Parathyroid adenoma (tissue), 2 donors: ENCODE measurements around the gene BMP3.
A peak's percentile ranks its signal among the peaks of the same experiment; 100 is the strongest.

Source experiments
- H2AFZ ChIP-seq: fragments of 300-600 bp; sonication (generic); one replicate; pipeline ENCODE4 v1.7.0; 2017; ENCODE audit warnings: antibody characterized with exemption, mild to moderate bottlenecking
- H3K27ac ChIP-seq: fragments of 300-600 bp; sonication (generic); one replicate; pipeline ENCODE4 v1.7.0; 2017
- H3K27me3 ChIP-seq: fragments of 300-600 bp; sonication (generic); one replicate; pipeline ENCODE4 v1.7.0; 2017; ENCODE audit warnings: low read length; ENCODE audit not compliant: control insufficient read depth, insufficient read depth
- H3K36me3 ChIP-seq: fragments of 300-600 bp; sonication (generic); one replicate; pipeline ENCODE4 v1.7.0; 2017; ENCODE audit warnings: low read length; ENCODE audit not compliant: control insufficient read depth, insufficient read depth
- H3K4me1 ChIP-seq: fragments of 300-600 bp; sonication (generic); one replicate; pipeline ENCODE4 v1.7.0; 2017; ENCODE audit warnings: control low read depth
- H3K4me2 ChIP-seq: fragments of 300-600 bp; sonication (generic); one replicate; pipeline ENCODE4 v1.7.0; 2017; ENCODE audit warnings: low read length
- H3K4me3 ChIP-seq: fragments of 300-600 bp; sonication (generic); one replicate; pipeline ENCODE4 v1.7.0; 2017; ENCODE audit warnings: low read depth, low read length
- H3K79me2 ChIP-seq: fragments of 300-600 bp; sonication (generic); one replicate; pipeline ENCODE4 v1.7.0; 2017; ENCODE audit warnings: control low read depth
- H3K9ac ChIP-seq: fragments of 300-600 bp; sonication (generic); one replicate; pipeline ENCODE4 v1.7.0; 2017; ENCODE audit warnings: mild to moderate bottlenecking
- H3K9me3 ChIP-seq: fragments of 300-600 bp; sonication (generic); one replicate; pipeline ENCODE4 v1.7.0; 2017; ENCODE audit warnings: low read length; ENCODE audit not compliant: control insufficient read depth
- TF ChIP-seq, protein P1 (sequence below): fragments of 300-600 bp; sonication (generic); IDR thresholded peaks from one replicate; pipeline ENCODE4 v1.7.0; 2017; ENCODE audit warnings: antibody characterized with exemption, mild to moderate bottlenecking
- donor health status: primary hyperparathyroidism.

Gene BMP3

DNA sequence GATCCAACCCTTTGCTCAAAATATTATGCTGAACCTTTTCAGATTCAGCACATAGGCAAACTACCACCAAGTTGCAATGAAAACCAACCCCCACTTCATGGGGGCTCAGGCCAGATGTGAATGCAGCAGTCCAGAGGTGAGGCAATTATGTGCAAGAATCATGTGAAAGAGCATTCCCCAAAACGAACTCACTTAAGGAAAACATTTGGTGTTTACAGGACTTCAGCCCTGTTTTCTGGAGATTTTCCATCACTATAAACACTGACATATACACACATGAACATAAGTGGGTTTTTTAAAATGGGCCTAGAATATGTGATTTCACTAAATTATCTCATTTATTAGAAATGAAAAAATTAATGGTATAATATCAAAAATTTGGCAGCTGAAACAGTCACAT lies 31.5 kb downstream of the BMP3 start:
- Histone ChIP-seq H3K27me3 (no peaks in the 10 kb centered on the region), H3K9me3 (no peaks in the 10 kb centered on the region), H3K27ac (no peak overlapping the region), H3K36me3 (no peaks in the 10 kb centered on the region), H3K4me2 (no peak overlapping the region), H2AFZ (no peak overlapping the region), H3K4me1 (no peaks in the 10 kb centered on the region), H3K79me2 (no peaks in the 10 kb centered on the region), H3K4me3 (no peak overlapping the region), H3K9ac (no peak overlapping the region)
- TF ChIP-seq, protein P1, sequence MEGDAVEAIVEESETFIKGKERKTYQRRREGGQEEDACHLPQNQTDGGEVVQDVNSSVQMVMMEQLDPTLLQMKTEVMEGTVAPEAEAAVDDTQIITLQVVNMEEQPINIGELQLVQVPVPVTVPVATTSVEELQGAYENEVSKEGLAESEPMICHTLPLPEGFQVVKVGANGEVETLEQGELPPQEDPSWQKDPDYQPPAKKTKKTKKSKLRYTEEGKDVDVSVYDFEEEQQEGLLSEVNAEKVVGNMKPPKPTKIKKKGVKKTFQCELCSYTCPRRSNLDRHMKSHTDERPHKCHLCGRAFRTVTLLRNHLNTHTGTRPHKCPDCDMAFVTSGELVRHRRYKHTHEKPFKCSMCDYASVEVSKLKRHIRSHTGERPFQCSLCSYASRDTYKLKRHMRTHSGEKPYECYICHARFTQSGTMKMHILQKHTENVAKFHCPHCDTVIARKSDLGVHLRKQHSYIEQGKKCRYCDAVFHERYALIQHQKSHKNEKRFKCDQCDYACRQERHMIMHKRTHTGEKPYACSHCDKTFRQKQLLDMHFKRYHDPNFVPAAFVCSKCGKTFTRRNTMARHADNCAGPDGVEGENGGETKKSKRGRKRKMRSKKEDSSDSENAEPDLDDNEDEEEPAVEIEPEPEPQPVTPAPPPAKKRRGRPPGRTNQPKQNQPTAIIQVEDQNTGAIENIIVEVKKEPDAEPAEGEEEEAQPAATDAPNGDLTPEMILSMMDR = no peak

- no peaks in the 10 kb centered on the region for H3K27me3 ChIP-seq
- no peak overlapping the region for H2AFZ ChIP-seq
- no peaks in the 10 kb centered on the region for H3K4me1 ChIP-seq
- no peak overlapping the region for H3K4me3 ChIP-seq
- no peaks in the 10 kb centered on the region for H3K9me3 ChIP-seq
- H3K4me2 ChIP-seq = no peak overlapping the region
- H3K79me2 ChIP-seq = no peaks in the 10 kb centered on the region
- no peak overlapping the region for H3K9ac ChIP-seq
- H3K27ac ChIP-seq = no peak overlapping the region
- TF ChIP-seq, protein P1 = no peak
- H3K36me3 ChIP-seq = no peaks in the 10 kb centered on the region
Observed at GRCh38 chr4:81065446-81065845, 34.9 kb downstream of the BMP3 start.

GRCh38 chr4:81069706-81070331 lies 39.3 kb downstream of the BMP3 start:
- Histone ChIP-seq H3K27ac (no peak overlapping the region), H2AFZ (no peak overlapping the region), H3K79me2 (no peaks in the 10 kb centered on the region), H3K36me3 (no peaks in the 10 kb centered on the region), H3K27me3 (no peaks in the 10 kb centered on the region), H3K4me1 (no peaks in the 10 kb centered on the region), H3K9ac (no peak overlapping the region), H3K4me3 (no peak overlapping the region), H3K4me2 (no peak overlapping the region), H3K9me3 (no peaks in the 10 kb centered on the region)
- TF ChIP-seq, protein P1 = peak; percentile 54

- Histone ChIP-seq H3K4me1 (no peaks in the 10 kb centered on the region), H3K27me3 (no peaks in the 10 kb centered on the region), H3K27ac (no peak overlapping the region), H3K4me2 (no peak overlapping the region), H3K79me2 (no peaks in the 10 kb centered on the region), H3K9me3 (no peaks in the 10 kb centered on the region), H3K4me3 (no peak overlapping the region), H3K9ac (no peak overlapping the region), H3K36me3 (no peaks in the 10 kb centered on the region), H2AFZ (no peak overlapping the region)
- TF ChIP-seq, protein P1 = no peak
Observed at GRCh38 chr4:81071013-81071412, 40.5 kb downstream of the BMP3 start.

DNA sequence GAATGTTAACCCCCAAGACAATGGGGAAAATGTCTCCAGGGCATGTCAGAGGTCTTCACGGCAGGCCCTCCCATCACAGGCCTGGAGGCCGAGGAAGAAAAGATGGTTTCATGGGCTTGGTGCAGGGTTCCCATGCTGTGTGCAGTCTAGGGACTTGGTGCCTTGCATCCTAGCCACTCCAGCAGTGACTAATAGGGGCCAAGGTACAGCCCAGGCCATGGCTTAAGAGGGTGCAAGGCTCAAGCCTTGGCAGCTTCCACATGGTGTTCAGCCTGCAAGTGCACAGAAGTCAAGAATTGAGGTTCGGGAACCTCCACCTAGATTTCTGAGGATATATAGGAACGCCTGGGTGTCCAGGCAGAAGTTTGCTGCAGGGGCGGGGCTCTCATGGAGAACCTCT lies 50.6 kb downstream of the BMP3 start:
- Histone ChIP-seq H3K4me2 (no peak overlapping the region), H3K36me3 (no peaks in the 10 kb centered on the region), H2AFZ (no peak overlapping the region), H3K27me3 (no peaks in the 10 kb centered on the region), H3K9me3 (no peaks in the 10 kb centered on the region), H3K4me1 (no peaks in the 10 kb centered on the region), H3K9ac (no peak overlapping the region), H3K79me2 (no peaks in the 10 kb centered on the region), H3K27ac (no peak overlapping the region), H3K4me3 (no peak overlapping the region)
- TF ChIP-seq, protein P1 = no peak
